Measurements from ENCODE around the gene CST6.

CST6 gene

DNA sequence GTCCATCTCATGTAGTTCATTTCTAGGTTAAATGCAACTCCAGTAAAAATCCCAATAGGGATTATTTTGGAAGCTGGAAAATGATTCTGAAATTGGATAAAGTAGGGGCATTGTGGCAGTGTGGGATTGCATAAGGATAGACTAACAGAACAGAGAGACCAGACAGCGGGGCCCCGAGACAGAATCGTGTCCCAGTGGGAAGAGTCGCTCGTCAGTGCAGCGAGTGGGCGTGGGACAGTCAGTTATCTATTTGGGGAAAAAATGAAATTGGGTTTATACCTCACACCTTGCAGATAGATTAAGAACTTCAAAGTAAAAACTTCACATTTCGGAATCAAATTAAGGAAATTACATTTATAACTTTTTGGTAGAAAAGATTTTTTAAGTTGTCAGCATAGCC, 39.7 kb upstream of the CST6 start:
- DNase-seq (ENCODE audit: extremely low read depth, low read depth) = no peak

DNA sequence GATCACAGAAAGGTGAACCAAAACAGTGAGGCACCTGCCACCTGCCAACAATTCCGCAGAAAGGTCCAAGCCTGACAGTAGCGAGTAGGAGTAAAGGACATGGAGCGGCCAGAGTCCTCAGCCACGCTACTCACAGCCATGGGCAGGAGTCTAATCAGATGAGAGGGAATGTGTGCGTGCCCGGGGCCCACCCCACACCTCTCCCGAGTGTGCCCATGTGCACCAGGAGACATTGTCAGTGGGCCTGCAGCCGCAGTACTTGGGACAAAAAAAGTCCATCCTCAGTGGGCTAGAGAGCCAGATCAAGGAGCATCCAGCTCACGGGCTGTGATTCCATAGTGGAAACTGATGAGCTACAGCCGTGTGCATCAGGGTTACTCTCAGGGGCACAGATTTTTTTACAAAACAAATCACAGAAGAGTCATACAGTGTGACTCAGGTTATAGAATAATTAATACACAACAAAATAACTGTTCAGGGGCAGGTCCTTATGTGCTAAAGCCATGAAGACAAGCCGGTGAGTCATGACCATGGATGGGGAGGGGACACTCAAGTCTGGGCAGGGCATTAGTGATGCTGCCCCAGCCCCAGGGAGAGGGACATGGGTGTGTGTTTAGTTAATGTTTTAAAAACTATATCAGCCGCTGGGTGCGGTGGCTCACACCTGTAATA, 38.2 kb upstream of the CST6 start:
- DNase-seq (ENCODE audit: extremely low read depth, low read depth) = no peak
- no peak for TF ChIP-seq CTCF (IDR thresholded peaks at IDR 0.05; ENCODE audit: low read depth, low read length)

More for the DNA sequence above, 39.7 kb upstream of the CST6 start:
- TF ChIP-seq CTCF (IDR thresholded peaks at IDR 0.05; ENCODE audit: low read depth, low read length) = no peak

DNA sequence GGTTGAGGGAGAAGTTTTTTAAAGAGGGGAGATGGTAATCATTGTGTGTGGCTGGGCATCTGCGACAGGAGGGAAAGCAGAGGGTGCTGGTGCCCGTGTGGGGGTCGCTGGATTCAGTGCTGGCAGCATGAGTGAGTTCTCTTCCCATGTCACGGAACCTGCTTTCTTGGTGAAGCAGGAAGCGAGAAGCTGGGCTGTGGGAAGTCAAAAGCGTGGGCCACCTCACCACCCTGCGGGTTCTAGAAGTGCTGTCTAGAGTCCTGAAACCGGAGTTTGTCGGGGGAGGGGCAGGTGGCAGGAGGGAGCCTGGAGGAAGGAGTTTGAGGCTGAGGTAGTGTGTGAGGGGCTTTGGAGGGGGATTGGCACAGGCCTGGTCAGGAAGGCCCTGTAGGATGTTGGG, 36.0 kb upstream of the CST6 start:
- no peak for TF ChIP-seq CTCF (IDR thresholded peaks at IDR 0.05; ENCODE audit: low read depth, low read length)
- DNase-seq (ENCODE audit: extremely low read depth, low read depth) = no peak

DNA sequence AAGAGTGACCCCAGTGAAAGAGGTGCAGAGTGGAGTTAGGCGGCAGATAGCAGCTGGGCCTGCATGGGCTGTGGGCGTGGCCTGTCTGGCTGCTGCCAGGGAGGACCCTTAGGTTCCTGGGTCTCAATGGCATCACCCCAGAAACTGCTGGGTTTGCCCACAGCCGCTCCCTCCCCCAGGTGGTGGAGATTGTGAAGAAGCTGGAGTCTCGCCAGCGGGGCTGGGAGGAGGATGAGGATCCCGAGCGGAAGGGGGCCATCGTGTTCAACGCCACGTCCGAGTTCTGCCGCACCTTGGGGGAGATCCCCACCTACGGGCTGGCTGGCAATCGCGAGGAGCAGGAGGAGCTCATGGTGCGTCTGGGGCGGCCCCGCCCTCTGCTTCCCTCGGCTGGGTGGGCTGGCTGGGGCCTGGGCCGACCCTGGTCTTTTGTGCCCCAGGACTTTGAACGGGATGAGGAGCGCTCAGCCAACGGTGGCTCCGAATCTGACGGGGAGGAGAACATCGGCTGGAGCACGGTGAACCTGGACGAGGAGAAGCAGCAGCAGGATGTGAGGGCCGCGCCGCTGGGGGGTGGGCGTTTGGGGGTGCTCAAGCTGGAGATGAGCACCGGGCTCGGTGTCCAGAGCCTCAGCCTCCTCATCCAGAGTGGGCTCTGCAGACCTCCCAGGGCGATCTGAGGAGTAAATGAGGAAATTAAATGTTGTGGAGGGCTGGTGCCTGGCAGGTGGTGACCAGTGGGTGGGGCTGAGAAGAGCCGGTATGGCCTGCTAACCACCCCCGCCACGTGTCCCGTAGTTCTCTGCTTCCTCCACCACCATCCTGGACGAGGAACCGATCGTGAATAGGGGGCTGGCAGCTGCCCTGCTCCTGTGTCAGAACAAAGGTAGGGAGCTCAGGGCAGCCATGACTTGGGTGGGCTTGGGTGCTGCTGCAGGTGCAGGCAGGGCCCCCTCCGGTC, 35.3 kb upstream of the CST6 start:
- DNase-seq (ENCODE audit: extremely low read depth, low read depth) = no peak
- TF ChIP-seq CTCF (IDR thresholded peaks at IDR 0.05; ENCODE audit: low read depth, low read length) = no peak

DNA sequence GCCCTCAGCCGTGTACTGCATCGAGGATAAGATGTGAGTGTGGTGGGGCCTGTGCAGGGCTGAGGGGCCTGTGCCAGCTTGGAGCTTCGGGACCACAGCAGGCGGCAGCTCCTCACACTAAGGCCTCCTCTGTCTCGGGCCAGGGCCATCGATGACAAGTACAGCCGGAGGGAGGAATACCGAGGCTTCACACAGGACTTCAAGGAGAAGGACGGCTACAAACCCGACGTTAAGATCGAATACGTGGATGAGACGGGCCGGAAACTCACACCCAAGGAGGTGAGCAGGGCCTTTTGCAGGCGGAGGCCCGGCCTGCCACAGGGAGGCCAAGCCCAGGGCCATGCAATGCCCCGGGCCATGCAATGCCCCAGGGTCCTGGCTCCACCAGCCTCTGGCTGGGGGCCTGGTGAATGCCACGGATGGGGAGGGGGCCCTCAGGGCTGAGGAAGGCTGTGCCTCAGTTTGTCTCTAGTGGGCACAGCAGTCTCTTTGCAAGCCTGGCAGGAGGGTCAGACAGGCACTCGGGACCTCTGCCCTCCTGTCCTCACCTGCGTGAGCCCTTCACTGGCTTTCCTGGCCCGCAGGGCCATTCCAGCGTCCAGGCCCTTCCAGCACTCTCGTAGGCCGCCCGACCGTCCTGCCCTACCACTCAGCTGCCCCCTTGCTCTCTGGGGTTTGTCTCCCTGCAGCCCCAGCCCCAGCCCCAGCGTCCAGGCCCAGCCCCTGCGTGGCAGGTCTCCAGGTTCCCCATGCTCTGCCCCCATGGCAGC, 34.0 kb upstream of the CST6 start:
- DNase-seq (ENCODE audit: extremely low read depth, low read depth) = no peak
- TF ChIP-seq CTCF (IDR thresholded peaks at IDR 0.05; ENCODE audit: low read depth, low read length) = no peak

- DNase-seq (ENCODE audit: extremely low read depth, low read depth) = no peak
- no peak for TF ChIP-seq CTCF (IDR thresholded peaks at IDR 0.05; ENCODE audit: low read depth, low read length)
These were observed 33.2 kb upstream of the CST6 start for GRCh38 chr11:65978391-65979238.
